GM23338 (cell line): ENCODE results near the gene TAF7. TPM values are rescaled to one million over a fixed set of nuclear protein-coding genes. Genes with fewer than 3 reads are reported as not detected.
A peak's percentile ranks its signal among the peaks of the same experiment; 100 is the strongest.
"Not testable (repeated sequence)": the region's sequence is repeated elsewhere in the genome, so short reads cannot be mapped to it uniquely, and the experiment has no call there.

Source experiments
- ATAC-seq: fragments of 200-7000 bp; cut with Tn5 transposase; 3 replicates; pipeline ENCODE4 v1.9.1; 2020
- DNase-seq: peaks from one replicate; pipeline ENCODE4 v3.0.0-alpha.2; 2015; ENCODE audit warnings: low spot score
- H2AFZ ChIP-seq: fragments of 200-600 bp; sonication (generic); 2 replicates; pipeline ENCODE4 v1.8.0; 2016; ENCODE audit warnings: antibody characterized with exemption, mild to moderate bottlenecking, moderate library complexity
- H3F3A ChIP-seq: fragments of 200-600 bp; sonication (generic); replicated peaks from 2 replicates; pipeline ENCODE4 v1.8.0; 2017; ENCODE audit warnings: antibody characterized with exemption, mixed run types, low read depth
- H3K27ac ChIP-seq: fragments of 200-600 bp; sonication (generic); 2 replicates; pipeline ENCODE4 v1.6.1; 2016; ENCODE audit warnings: low read depth
- H3K27me3 ChIP-seq: fragments of 200-600 bp; sonication (generic); 2 replicates; pipeline ENCODE4 v1.8.0; 2016; ENCODE audit warnings: mild to moderate bottlenecking, mixed run types, moderate library complexity; ENCODE audit not compliant: insufficient read depth
- H3K36me3 ChIP-seq: fragments of 200-600 bp; sonication (generic); 2 replicates; pipeline ENCODE4 v1.8.0; 2016; ENCODE audit warnings: mild to moderate bottlenecking; ENCODE audit not compliant: insufficient read depth
- H3K4me1 ChIP-seq: fragments of 200-600 bp; sonication (generic); 2 replicates; pipeline ENCODE4 v1.8.0; 2016; ENCODE audit warnings: mild to moderate bottlenecking, moderate library complexity; ENCODE audit not compliant: insufficient read depth
- H3K4me2 ChIP-seq: fragments of 200-600 bp; sonication (generic); 2 replicates; pipeline ENCODE4 v1.7.1; 2017; ENCODE audit warnings: mixed run types
- H3K4me3 ChIP-seq: fragments of 200-600 bp; sonication (generic); 2 replicates; pipeline ENCODE4 v1.6.1; 2016; ENCODE audit warnings: mixed run types
- H3K79me2 ChIP-seq: fragments of 200-600 bp; sonication (generic); replicated peaks from 2 replicates; pipeline ENCODE4 v1.8.0; 2017; ENCODE audit warnings: mild to moderate bottlenecking; ENCODE audit not compliant: insufficient read depth
- H3K9me2 ChIP-seq: fragments of 200-600 bp; sonication (generic); 2 replicates; pipeline ENCODE4 v1.8.0; 2017; ENCODE audit not compliant: insufficient read depth
- H4K20me1 ChIP-seq: fragments of 200-600 bp; sonication (generic); replicated peaks from 2 replicates; pipeline ENCODE4 v1.8.0; 2017; ENCODE audit warnings: mild to moderate bottlenecking; ENCODE audit not compliant: insufficient read depth
- H3K27ac Mint-ChIP-seq: 2 replicates; pipeline ENCODE4 v1.8.0; 2020; ENCODE audit warnings: inconsistent platforms, mild to moderate bottlenecking, moderate library complexity, mixed read lengths
- H3K27me3 Mint-ChIP-seq: 3 replicates; pipeline ENCODE4 v1.8.0; 2022; ENCODE audit warnings: low read depth, mild to moderate bottlenecking, moderate library complexity, mixed read lengths, inconsistent platforms; ENCODE audit not compliant: insufficient read depth, poor library complexity
- H3K36me3 Mint-ChIP-seq: 3 replicates; pipeline ENCODE4 v1.8.0; 2021; ENCODE audit warnings: low read depth, mild to moderate bottlenecking, inconsistent platforms, moderate library complexity, mixed read lengths
- H3K4me1 Mint-ChIP-seq: 3 replicates; pipeline ENCODE4 v1.8.0; 2020; ENCODE audit warnings: mild to moderate bottlenecking, inconsistent platforms, mixed read lengths
- H3K4me3 Mint-ChIP-seq: 3 replicates; pipeline ENCODE4 v1.8.0; 2021; ENCODE audit warnings: moderate library complexity, mild to moderate bottlenecking, inconsistent platforms, mixed read lengths
- H3K9me3 Mint-ChIP-seq: 3 replicates; pipeline ENCODE4 v1.8.0; 2020; ENCODE audit warnings: moderate library complexity, mild to moderate bottlenecking, inconsistent platforms, mixed read lengths
- CREB1 ChIP-seq: fragments of 250-450 bp; sonication (Bioruptor Pico); IDR thresholded peaks from 2 replicates; pipeline ENCODE4 v1.5.0; 2020; ENCODE audit warnings: low read depth, mild to moderate bottlenecking, moderate library complexity
- JUNB ChIP-seq: IDR thresholded peaks from one replicate; pipeline ENCODE4 v1.6.1; 2016; ENCODE audit warnings: antibody characterized with exemption; ENCODE audit not compliant: unreplicated experiment
- POLR2AphosphoS5 ChIP-seq: IDR thresholded peaks from 2 replicates; pipeline ENCODE4 v1.6.1; 2016; ENCODE audit warnings: antibody characterized with exemption, low read depth
- STAT1 ChIP-seq: IDR thresholded peaks from one replicate; pipeline ENCODE4 v1.6.1; 2016; ENCODE audit warnings: antibody characterized with exemption; ENCODE audit not compliant: unreplicated experiment
- ZNF114 ChIP-seq: fragments of 250-450 bp; sonication (Bioruptor Pico); IDR thresholded peaks from 2 replicates; pipeline ENCODE4 v1.5.0; 2020; ENCODE audit warnings: mild to moderate bottlenecking, moderate library complexity
- polyA plus RNA-seq: library from polyadenylated mRNA; unstranded; fragments of >200 nt; fragmentation: Nextera tagmentation; extraction: Ambion mirVana; gene quantifications from 2 replicates; pipeline ENCODE4 v1.2.1, GENCODE V29; 2016
- total RNA-seq: library from RNA; depleted of rRNA; stranded (reverse); fragments of >200 nt; shearing (Covaris generic); gene quantifications from 2 replicates; pipeline ENCODE4 v1.2.3, GENCODE V29; 2014
- TF ChIP-seq, protein P1 (sequence below), 2 experiments: fragments of 200-600 bp in 1 of 2; sonication (generic) in 1 of 2; conservative IDR thresholded peaks; 2 replicates each; pipeline versions ENCODE4 v1.5.1 to v1.6.1; 2016 to 2017; ENCODE audit warnings: antibody characterized with exemption in 2 of 2, low read depth in 2 of 2, mild to moderate bottlenecking in 2 of 2, moderate library complexity in 1 of 2
- TF ChIP-seq, protein P2 (sequence below): IDR thresholded peaks from 2 replicates; pipeline ENCODE4 v1.6.1; 2016; ENCODE audit warnings: antibody characterized with exemption

The TAF7 gene
- total and polyA plus RNA-seq, 2 experiments from 2014 or later = 92.0 to 217 TPM

DNA sequence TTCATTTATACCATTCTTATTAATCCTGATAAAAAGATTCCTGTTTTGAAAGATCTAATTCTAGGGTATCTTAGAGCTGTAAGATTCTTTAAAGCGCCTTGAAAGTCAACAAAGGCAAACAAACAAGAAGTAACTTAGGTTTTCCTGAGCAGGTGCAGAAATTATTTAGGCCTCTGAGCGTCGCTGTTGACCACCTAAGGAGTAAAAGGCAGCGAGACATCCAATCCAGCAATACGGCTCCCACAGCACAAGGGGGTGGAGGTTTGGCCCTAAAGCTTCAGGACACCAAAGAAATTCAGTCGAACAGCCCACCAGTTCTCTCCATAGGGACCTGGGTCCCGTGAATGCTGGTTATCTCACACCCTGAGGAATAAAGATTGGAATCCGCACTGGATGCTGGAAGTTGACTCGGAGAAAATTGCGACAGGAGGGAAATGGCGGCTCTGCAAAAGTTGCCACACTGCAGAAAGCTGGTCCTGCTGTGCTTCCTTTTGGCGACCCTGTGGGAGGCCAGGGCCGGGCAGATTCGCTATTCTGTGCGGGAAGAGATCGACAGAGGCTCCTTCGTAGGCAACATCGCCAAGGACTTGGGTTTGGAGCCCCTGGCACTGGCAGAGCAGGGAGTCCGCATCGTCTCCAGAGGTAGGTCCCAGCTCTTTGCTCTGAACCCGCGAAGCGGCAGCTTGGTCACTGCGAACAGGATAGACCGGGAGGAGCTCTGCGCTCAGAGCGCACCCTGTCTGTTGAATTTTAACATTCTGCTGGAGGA is 18.1 kb upstream of the TAF7 start, which contains the start of gene PCDHGA2:
Gene PCDHGA2, plus strand, starts transcription at position 223 of the 769 bp plus-strand sequence.
- DNase-seq (peak; percentile 81), ATAC-seq (peak; percentile 40; the same call in 2 of the 3 replicates)
- H2AFZ ChIP-seq = 0 out of 2 replicates have a peak within 1 kb of the TSS, but pooled peaks have one; percentile 81
- H3K9me2 ChIP-seq = no peaks in the 10 kb centered on the region
- no peak within 1 kb of the TSS for H3K4me2 ChIP-seq
- no peak within 1 kb of the TSS for H3K4me3 Mint-ChIP-seq
- H3K4me3 ChIP-seq = no peak within 1 kb of the TSS
- peaks cover 19% of the 10 kb centered on the region for H3K36me3 Mint-ChIP-seq
- H3K27me3 ChIP-seq = no peaks in the 10 kb centered on the region
- peaks cover 68% of the 10 kb centered on the region for H3K9me3 Mint-ChIP-seq
- H4K20me1 ChIP-seq = no peaks in the 10 kb centered on the region
- H3K4me1 Mint-ChIP-seq = no peaks in the 10 kb centered on the region; the same call in 2 of the 3 replicates
- no peaks in the 10 kb centered on the region for H3K79me2 ChIP-seq
- no peaks in the 10 kb centered on the region for H3F3A ChIP-seq
- no peaks in the 10 kb centered on the region for H3K27me3 Mint-ChIP-seq
- H3K36me3 ChIP-seq = no peaks in the 10 kb centered on the region
- TF ChIP-seq, protein P1, sequence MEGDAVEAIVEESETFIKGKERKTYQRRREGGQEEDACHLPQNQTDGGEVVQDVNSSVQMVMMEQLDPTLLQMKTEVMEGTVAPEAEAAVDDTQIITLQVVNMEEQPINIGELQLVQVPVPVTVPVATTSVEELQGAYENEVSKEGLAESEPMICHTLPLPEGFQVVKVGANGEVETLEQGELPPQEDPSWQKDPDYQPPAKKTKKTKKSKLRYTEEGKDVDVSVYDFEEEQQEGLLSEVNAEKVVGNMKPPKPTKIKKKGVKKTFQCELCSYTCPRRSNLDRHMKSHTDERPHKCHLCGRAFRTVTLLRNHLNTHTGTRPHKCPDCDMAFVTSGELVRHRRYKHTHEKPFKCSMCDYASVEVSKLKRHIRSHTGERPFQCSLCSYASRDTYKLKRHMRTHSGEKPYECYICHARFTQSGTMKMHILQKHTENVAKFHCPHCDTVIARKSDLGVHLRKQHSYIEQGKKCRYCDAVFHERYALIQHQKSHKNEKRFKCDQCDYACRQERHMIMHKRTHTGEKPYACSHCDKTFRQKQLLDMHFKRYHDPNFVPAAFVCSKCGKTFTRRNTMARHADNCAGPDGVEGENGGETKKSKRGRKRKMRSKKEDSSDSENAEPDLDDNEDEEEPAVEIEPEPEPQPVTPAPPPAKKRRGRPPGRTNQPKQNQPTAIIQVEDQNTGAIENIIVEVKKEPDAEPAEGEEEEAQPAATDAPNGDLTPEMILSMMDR (conservative IDR thresholded peaks at IDR 0.05; ENCODE audit: low read depth in 2 of 2) = peak; percentile 63 to 70
- TF ChIP-seq POLR2AphosphoS5 (no peak), JUNB (no peak), STAT1 (no peak), ZNF114 (CRISPR knock-in tag) (no peak), CREB1 (CRISPR knock-in tag) (no peak)
- TF ChIP-seq, protein P2, sequence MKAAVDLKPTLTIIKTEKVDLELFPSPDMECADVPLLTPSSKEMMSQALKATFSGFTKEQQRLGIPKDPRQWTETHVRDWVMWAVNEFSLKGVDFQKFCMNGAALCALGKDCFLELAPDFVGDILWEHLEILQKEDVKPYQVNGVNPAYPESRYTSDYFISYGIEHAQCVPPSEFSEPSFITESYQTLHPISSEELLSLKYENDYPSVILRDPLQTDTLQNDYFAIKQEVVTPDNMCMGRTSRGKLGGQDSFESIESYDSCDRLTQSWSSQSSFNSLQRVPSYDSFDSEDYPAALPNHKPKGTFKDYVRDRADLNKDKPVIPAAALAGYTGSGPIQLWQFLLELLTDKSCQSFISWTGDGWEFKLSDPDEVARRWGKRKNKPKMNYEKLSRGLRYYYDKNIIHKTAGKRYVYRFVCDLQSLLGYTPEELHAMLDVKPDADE = no peak
- H3K4me1 ChIP-seq = no peaks in the 10 kb centered on the region
- H3K27ac ChIP-seq = no peak within 1 kb of the TSS
- no peak within 1 kb of the TSS for H3K27ac Mint-ChIP-seq

DNA sequence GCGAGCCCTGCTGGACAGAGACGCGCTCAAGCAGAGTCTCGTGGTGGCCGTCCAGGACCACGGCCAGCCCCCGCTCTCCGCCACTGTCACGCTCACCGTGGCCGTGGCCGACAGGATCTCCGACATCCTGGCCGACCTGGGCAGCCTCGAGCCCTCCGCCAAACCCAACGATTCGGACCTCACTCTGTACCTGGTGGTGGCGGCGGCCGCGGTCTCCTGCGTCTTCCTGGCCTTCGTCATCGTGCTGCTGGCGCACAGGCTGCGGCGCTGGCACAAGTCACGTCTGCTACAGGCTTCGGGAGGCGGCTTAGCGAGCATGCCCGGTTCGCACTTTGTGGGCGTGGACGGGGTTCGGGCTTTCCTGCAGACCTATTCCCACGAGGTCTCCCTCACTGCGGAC is 12.0 kb upstream of the TAF7 start:
- not testable (repeated sequence) for H3K27me3 Mint-ChIP-seq, ATAC-seq, DNase-seq, H2AFZ ChIP-seq, H3K9me2 ChIP-seq, H3K27ac ChIP-seq, H3K36me3 ChIP-seq, H3K27ac Mint-ChIP-seq, H3K4me1 ChIP-seq, H4K20me1 ChIP-seq, H3F3A ChIP-seq, H3K4me1 Mint-ChIP-seq, H3K4me3 ChIP-seq, H3K4me2 ChIP-seq, H3K4me3 Mint-ChIP-seq, H3K27me3 ChIP-seq, H3K79me2 ChIP-seq
- peaks cover 70% of the 10 kb centered on the region for H3K9me3 Mint-ChIP-seq
- peaks cover 30% of the 10 kb centered on the region for H3K36me3 Mint-ChIP-seq
